Activated CD4-positive, alpha-beta T cell treated with anti-CD3 and anti-CD28 coated beads, Interleukin-2, amount 10 ng/mL, durations not matched to agents 24 days and 14 days (primary cell): Measurements from ENCODE around the gene DOCK1. TPM values are rescaled to one million over a fixed set of nuclear protein-coding genes. Genes with fewer than 3 reads are reported as not detected.

Experiments used
- DNase-seq: peaks from one replicate; pipeline ENCODE4 v3.0.0; 2022
- H3K27ac Mint-ChIP-seq: one replicate; pipeline ENCODE4 v1.8.0; 2022; ENCODE audit warnings: mild to moderate bottlenecking, mixed read lengths
- H3K27me3 Mint-ChIP-seq: one replicate; pipeline ENCODE4 v1.8.0; 2022; ENCODE audit warnings: mixed read lengths
- H3K36me3 Mint-ChIP-seq: one replicate; pipeline ENCODE4 v1.8.0; 2022; ENCODE audit warnings: low read depth, mild to moderate bottlenecking, mixed read lengths
- H3K4me1 Mint-ChIP-seq: one replicate; pipeline ENCODE4 v1.8.0; 2021; ENCODE audit warnings: mixed read lengths
- H3K4me3 Mint-ChIP-seq: one replicate; pipeline ENCODE4 v1.8.0; 2022; ENCODE audit warnings: mild to moderate bottlenecking, moderate library complexity, mixed read lengths
- H3K9me3 Mint-ChIP-seq: one replicate; pipeline ENCODE4 v1.8.0; 2021; ENCODE audit warnings: mixed read lengths
- intact Hi-C: fragments of 100-400 bp; cut with micrococcal nuclease; formaldehyde crosslinking; loops from one replicate; pipeline ENCODE4 v1.15.1; 2023
- total RNA-seq: library from RNA; stranded (reverse); gene quantifications from 2 replicates; pipeline ENCODE4 v1.2.3, GENCODE V29; 2022

DOCK1 gene
- total RNA-seq, 1 donor from 2014 or later, result 1.5 TPM

GRCh38 chr10:127257395-127257794 is 352.2 kb downstream of the DOCK1 start:
- DNase-seq, result no peak
- peaks cover 10% of the 10 kb centered on the region for H3K4me1 Mint-ChIP-seq
- H3K27ac Mint-ChIP-seq, result no peak overlapping the region
- no peaks in the 10 kb centered on the region for H3K36me3 Mint-ChIP-seq
- H3K9me3 Mint-ChIP-seq, result peaks cover 11% of the 10 kb centered on the region
- intact Hi-C loops, result no loop called here
- H3K4me3 Mint-ChIP-seq, result no peak overlapping the region
- peaks cover 2% of the 10 kb centered on the region for H3K27me3 Mint-ChIP-seq

- intact Hi-C loops, result no loop called here
- Mint-ChIP-seq H3K27me3 (no peaks in the 10 kb centered on the region), H3K4me3 (no peak overlapping the region), H3K4me1 (peaks cover 4% of the 10 kb centered on the region), H3K27ac (no peak overlapping the region), H3K36me3 (no peaks in the 10 kb centered on the region), H3K9me3 (peaks cover 11% of the 10 kb centered on the region)
- DNase-seq, result no peak
Observed at GRCh38 chr10:127259347-127259746, 354.1 kb downstream of the DOCK1 start.

- Mint-ChIP-seq H3K4me1 (no peaks in the 10 kb centered on the region), H3K27ac (no peak overlapping the region), H3K9me3 (peaks cover 11% of the 10 kb centered on the region), H3K27me3 (no peaks in the 10 kb centered on the region), H3K4me3 (no peak overlapping the region), H3K36me3 (no peaks in the 10 kb centered on the region)
- intact Hi-C loops, result no loop called here
- no peak for DNase-seq
Observed at GRCh38 chr10:127262606-127263005, 357.4 kb downstream of the DOCK1 start.

- H3K4me3 Mint-ChIP-seq, result no peak overlapping the region
- H3K4me1 Mint-ChIP-seq, result no peaks in the 10 kb centered on the region
- no peak for DNase-seq
- no peaks in the 10 kb centered on the region for H3K27me3 Mint-ChIP-seq
- no peaks in the 10 kb centered on the region for H3K36me3 Mint-ChIP-seq
- peaks cover 9% of the 10 kb centered on the region for H3K9me3 Mint-ChIP-seq
- intact Hi-C loops, result no loop called here
- H3K27ac Mint-ChIP-seq, result no peak overlapping the region
Observed at GRCh38 chr10:127265288-127265687, 360.1 kb downstream of the DOCK1 start.

- H3K27me3 Mint-ChIP-seq, result no peaks in the 10 kb centered on the region
- no peaks in the 10 kb centered on the region for H3K36me3 Mint-ChIP-seq
- H3K4me3 Mint-ChIP-seq, result no peak overlapping the region
- H3K27ac Mint-ChIP-seq, result no peak overlapping the region
- H3K9me3 Mint-ChIP-seq, result peaks cover 5% of the 10 kb centered on the region
- H3K4me1 Mint-ChIP-seq, result no peaks in the 10 kb centered on the region
- intact Hi-C loops, result no loop called here
- DNase-seq, result no peak
Observed at GRCh38 chr10:127266431-127266830, 361.2 kb downstream of the DOCK1 start.

GRCh38 chr10:127267442-127267841 is 362.2 kb downstream of the DOCK1 start:
- Mint-ChIP-seq H3K9me3 (no peaks in the 10 kb centered on the region), H3K27me3 (no peaks in the 10 kb centered on the region)
- intact Hi-C loops, result no loop called here

GRCh38 chr10:127272076-127272475 is 366.8 kb downstream of the DOCK1 start:
- H3K36me3 Mint-ChIP-seq, result no peaks in the 10 kb centered on the region
- H3K27me3 Mint-ChIP-seq, result no peaks in the 10 kb centered on the region
- H3K4me1 Mint-ChIP-seq, result no peaks in the 10 kb centered on the region
- intact Hi-C loops, result no loop called here
- DNase-seq, result no peak
- H3K27ac Mint-ChIP-seq, result no peak overlapping the region
- H3K4me3 Mint-ChIP-seq, result no peak overlapping the region
- no peaks in the 10 kb centered on the region for H3K9me3 Mint-ChIP-seq

More at GRCh38 chr10:127267442-127267841, 362.2 kb downstream of the DOCK1 start:
- Mint-ChIP-seq H3K4me1 (no peaks in the 10 kb centered on the region), H3K27ac (no peak overlapping the region), H3K4me3 (no peak overlapping the region), H3K36me3 (no peaks in the 10 kb centered on the region)
- no peak for DNase-seq

GRCh38 chr10:127275272-127275671 is 370.0 kb downstream of the DOCK1 start:
- H3K4me1 Mint-ChIP-seq, result no peaks in the 10 kb centered on the region
- H3K36me3 Mint-ChIP-seq, result no peaks in the 10 kb centered on the region
- H3K27me3 Mint-ChIP-seq, result no peaks in the 10 kb centered on the region
- no peak overlapping the region for H3K27ac Mint-ChIP-seq
- H3K9me3 Mint-ChIP-seq, result no peaks in the 10 kb centered on the region
- intact Hi-C loops, result no loop called here
- no peak overlapping the region for H3K4me3 Mint-ChIP-seq
- no peak for DNase-seq

- no peak overlapping the region for H3K27ac Mint-ChIP-seq
- H3K36me3 Mint-ChIP-seq, result no peaks in the 10 kb centered on the region
- H3K4me3 Mint-ChIP-seq, result no peak overlapping the region
- peaks cover 1% of the 10 kb centered on the region for H3K27me3 Mint-ChIP-seq
- no peak for DNase-seq
- intact Hi-C loops, result no loop called here
- H3K9me3 Mint-ChIP-seq, result no peaks in the 10 kb centered on the region
- H3K4me1 Mint-ChIP-seq, result no peaks in the 10 kb centered on the region
Observed at GRCh38 chr10:127275793-127276450, 370.7 kb downstream of the DOCK1 start.

GRCh38 chr10:127276794-127277462 is 371.7 kb downstream of the DOCK1 start:
- H3K27me3 Mint-ChIP-seq, result peaks cover 5% of the 10 kb centered on the region
- no peak for DNase-seq
- intact Hi-C loops, result no loop called here
- H3K36me3 Mint-ChIP-seq, result no peaks in the 10 kb centered on the region
- no peaks in the 10 kb centered on the region for H3K4me1 Mint-ChIP-seq
- no peak overlapping the region for H3K4me3 Mint-ChIP-seq
- H3K9me3 Mint-ChIP-seq, result no peaks in the 10 kb centered on the region
- no peak overlapping the region for H3K27ac Mint-ChIP-seq

- no peak overlapping the region for H3K27ac Mint-ChIP-seq
- intact Hi-C loops, result no loop called here
- no peak overlapping the region for H3K4me3 Mint-ChIP-seq
- H3K36me3 Mint-ChIP-seq, result no peaks in the 10 kb centered on the region
- H3K9me3 Mint-ChIP-seq, result no peaks in the 10 kb centered on the region
- DNase-seq, result no peak
- H3K4me1 Mint-ChIP-seq, result no peaks in the 10 kb centered on the region
- peaks cover 5% of the 10 kb centered on the region for H3K27me3 Mint-ChIP-seq
Observed at GRCh38 chr10:127278001-127278400, 372.8 kb downstream of the DOCK1 start.

GRCh38 chr10:127279334-127279774 is 374.1 kb downstream of the DOCK1 start:
- H3K4me3 Mint-ChIP-seq, result no peak overlapping the region
- no peak for DNase-seq
- intact Hi-C loops, result no loop called here
- H3K9me3 Mint-ChIP-seq, result no peaks in the 10 kb centered on the region
- H3K36me3 Mint-ChIP-seq, result no peaks in the 10 kb centered on the region
- H3K27ac Mint-ChIP-seq, result no peak overlapping the region
- no peaks in the 10 kb centered on the region for H3K4me1 Mint-ChIP-seq
- peaks cover 10% of the 10 kb centered on the region for H3K27me3 Mint-ChIP-seq

- DNase-seq, result no peak
- no peak overlapping the region for H3K4me3 Mint-ChIP-seq
Observed at GRCh38 chr10:127280446-127280845, 375.2 kb downstream of the DOCK1 start.

GRCh38 chr10:127283017-127283416 is 377.8 kb downstream of the DOCK1 start:
- Mint-ChIP-seq H3K36me3 (no peaks in the 10 kb centered on the region), H3K27me3 (peaks cover 20% of the 10 kb centered on the region), H3K4me3 (no peak overlapping the region), H3K9me3 (peaks cover 4% of the 10 kb centered on the region), H3K4me1 (peaks cover 2% of the 10 kb centered on the region), H3K27ac (no peak overlapping the region)
- no peak for DNase-seq
- intact Hi-C loops, result no loop called here

More at GRCh38 chr10:127280446-127280845, 375.2 kb downstream of the DOCK1 start:
- peaks cover 11% of the 10 kb centered on the region for H3K27me3 Mint-ChIP-seq
- no peaks in the 10 kb centered on the region for H3K36me3 Mint-ChIP-seq
- no peaks in the 10 kb centered on the region for H3K4me1 Mint-ChIP-seq
- no peak overlapping the region for H3K27ac Mint-ChIP-seq
- no peaks in the 10 kb centered on the region for H3K9me3 Mint-ChIP-seq
- intact Hi-C loops, result no loop called here
